Measurements from ENCODE around the gene SLA2.

Gene SLA2

GRCh38 chr20:36645353-36645752, 643 bp downstream of the SLA2 start (continued):
- TF ChIP-seq, protein P1, sequence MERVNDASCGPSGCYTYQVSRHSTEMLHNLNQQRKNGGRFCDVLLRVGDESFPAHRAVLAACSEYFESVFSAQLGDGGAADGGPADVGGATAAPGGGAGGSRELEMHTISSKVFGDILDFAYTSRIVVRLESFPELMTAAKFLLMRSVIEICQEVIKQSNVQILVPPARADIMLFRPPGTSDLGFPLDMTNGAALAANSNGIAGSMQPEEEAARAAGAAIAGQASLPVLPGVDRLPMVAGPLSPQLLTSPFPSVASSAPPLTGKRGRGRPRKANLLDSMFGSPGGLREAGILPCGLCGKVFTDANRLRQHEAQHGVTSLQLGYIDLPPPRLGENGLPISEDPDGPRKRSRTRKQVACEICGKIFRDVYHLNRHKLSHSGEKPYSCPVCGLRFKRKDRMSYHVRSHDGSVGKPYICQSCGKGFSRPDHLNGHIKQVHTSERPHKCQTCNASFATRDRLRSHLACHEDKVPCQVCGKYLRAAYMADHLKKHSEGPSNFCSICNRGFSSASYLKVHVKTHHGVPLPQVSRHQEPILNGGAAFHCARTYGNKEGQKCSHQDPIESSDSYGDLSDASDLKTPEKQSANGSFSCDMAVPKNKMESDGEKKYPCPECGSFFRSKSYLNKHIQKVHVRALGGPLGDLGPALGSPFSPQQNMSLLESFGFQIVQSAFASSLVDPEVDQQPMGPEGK (CRISPR knock-in tag; IDR thresholded peaks at IDR 0.05; ENCODE audit: borderline replicate concordance): no peak
- TF ChIP-seq PPARA (CRISPR knock-in tag; IDR thresholded peaks at IDR 0.05; ENCODE audit: borderline replicate concordance) (no peak), RARB (CRISPR knock-in tag; IDR thresholded peaks at IDR 0.05) (no peak), TOX (CRISPR knock-in tag; IDR thresholded peaks at IDR 0.05; ENCODE audit: borderline replicate concordance) (no peak), BACH2 (CRISPR knock-in tag; IDR thresholded peaks at IDR 0.05; ENCODE audit: borderline replicate concordance) (no peak), ZFP3 (CRISPR knock-in tag; IDR thresholded peaks at IDR 0.05) (no peak), ESRRG (CRISPR knock-in tag; IDR thresholded peaks at IDR 0.05) (no peak), OSR1 (CRISPR knock-in tag; IDR thresholded peaks at IDR 0.05) (no peak), ZNF70 (CRISPR knock-in tag; IDR thresholded peaks at IDR 0.05) (no peak)
- TF ChIP-seq, protein P2, sequence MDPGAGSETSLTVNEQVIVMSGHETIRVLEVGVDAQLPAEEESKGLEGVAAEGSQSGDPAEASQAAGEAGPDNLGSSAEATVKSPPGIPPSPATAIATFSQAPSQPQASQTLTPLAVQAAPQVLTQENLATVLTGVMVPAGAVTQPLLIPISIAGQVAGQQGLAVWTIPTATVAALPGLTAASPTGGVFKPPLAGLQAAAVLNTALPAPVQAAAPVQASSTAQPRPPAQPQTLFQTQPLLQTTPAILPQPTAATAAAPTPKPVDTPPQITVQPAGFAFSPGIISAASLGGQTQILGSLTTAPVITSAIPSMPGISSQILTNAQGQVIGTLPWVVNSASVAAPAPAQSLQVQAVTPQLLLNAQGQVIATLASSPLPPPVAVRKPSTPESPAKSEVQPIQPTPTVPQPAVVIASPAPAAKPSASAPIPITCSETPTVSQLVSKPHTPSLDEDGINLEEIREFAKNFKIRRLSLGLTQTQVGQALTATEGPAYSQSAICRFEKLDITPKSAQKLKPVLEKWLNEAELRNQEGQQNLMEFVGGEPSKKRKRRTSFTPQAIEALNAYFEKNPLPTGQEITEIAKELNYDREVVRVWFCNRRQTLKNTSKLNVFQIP (CRISPR knock-in tag; IDR thresholded peaks at IDR 0.05; ENCODE audit: borderline replicate concordance, low read depth): no peak

GRCh38 chr20:36644706-36645095, 1.3 kb downstream of the SLA2 start:
- no peak for ATAC-seq
- TF ChIP-seq PPARA (CRISPR knock-in tag; IDR thresholded peaks at IDR 0.05; ENCODE audit: borderline replicate concordance): no peak
- TF ChIP-seq TCF4 (CRISPR knock-in tag; IDR thresholded peaks at IDR 0.05; ENCODE audit: borderline replicate concordance): no peak
- no peak for TF ChIP-seq ZNF70 (CRISPR knock-in tag; IDR thresholded peaks at IDR 0.05)
- TF ChIP-seq ZNF565 (CRISPR knock-in tag; conservative IDR thresholded peaks at IDR 0.05; ENCODE audit: low read depth): no peak
- no peak for TF ChIP-seq ZNF8 (CRISPR knock-in tag; IDR thresholded peaks at IDR 0.05)
- no peak for TF ChIP-seq ARNTL (CRISPR knock-in tag; IDR thresholded peaks at IDR 0.05; ENCODE audit: borderline replicate concordance, low read depth)
- no peak for TF ChIP-seq OSR1 (CRISPR knock-in tag; IDR thresholded peaks at IDR 0.05)
- TF ChIP-seq, protein P3, sequence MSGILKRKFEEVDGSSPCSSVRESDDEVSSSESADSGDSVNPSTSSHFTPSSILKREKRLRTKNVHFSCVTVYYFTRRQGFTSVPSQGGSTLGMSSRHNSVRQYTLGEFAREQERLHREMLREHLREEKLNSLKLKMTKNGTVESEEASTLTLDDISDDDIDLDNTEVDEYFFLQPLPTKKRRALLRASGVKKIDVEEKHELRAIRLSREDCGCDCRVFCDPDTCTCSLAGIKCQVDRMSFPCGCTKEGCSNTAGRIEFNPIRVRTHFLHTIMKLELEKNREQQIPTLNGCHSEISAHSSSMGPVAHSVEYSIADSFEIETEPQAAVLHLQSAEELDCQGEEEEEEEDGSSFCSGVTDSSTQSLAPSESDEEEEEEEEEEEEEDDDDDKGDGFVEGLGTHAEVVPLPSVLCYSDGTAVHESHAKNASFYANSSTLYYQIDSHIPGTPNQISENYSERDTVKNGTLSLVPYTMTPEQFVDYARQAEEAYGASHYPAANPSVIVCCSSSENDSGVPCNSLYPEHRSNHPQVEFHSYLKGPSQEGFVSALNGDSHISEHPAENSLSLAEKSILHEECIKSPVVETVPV (CRISPR knock-in tag; IDR thresholded peaks at IDR 0.05): no peak
- no peak for TF ChIP-seq BACH2 (CRISPR knock-in tag; IDR thresholded peaks at IDR 0.05; ENCODE audit: borderline replicate concordance)
- TF ChIP-seq SNAI2 (CRISPR knock-in tag; IDR thresholded peaks at IDR 0.05): no peak
- no peak for TF ChIP-seq ZFP30 (CRISPR knock-in tag; IDR thresholded peaks at IDR 0.05)
- TF ChIP-seq ESRRG (CRISPR knock-in tag; IDR thresholded peaks at IDR 0.05): no peak
- TF ChIP-seq CSDC2 (CRISPR knock-in tag; IDR thresholded peaks at IDR 0.05): no peak

- TF ChIP-seq SNAI2 (CRISPR knock-in tag; IDR thresholded peaks at IDR 0.05) (no peak), ARNTL (CRISPR knock-in tag; IDR thresholded peaks at IDR 0.05; ENCODE audit: borderline replicate concordance, low read depth) (no peak), ZNF8 (CRISPR knock-in tag; IDR thresholded peaks at IDR 0.05) (no peak)
- ATAC-seq: no peak
These were observed 1.8 kb downstream of the SLA2 start for GRCh38 chr20:36644032-36644705.

DNA sequence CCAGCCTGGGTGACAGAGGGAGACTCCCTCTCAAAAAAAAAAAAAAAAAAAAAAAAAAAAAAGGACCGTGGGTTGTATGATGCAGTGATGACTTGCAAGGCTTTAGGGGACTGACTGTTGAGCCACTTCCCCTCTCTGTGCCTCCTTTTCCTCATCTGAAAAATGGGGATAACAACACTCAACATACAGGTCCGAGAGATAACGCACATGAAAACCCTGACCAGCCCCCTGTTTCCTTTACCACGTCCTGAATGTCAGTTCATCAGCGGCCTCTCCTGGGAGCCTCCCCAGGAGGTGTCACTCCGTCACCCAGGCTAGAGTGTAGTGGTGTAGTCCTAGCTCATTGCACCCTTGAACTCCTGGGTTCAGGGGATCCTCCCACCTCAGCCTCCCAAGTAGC, 3.9 kb downstream of the SLA2 start:
- no peak for TF ChIP-seq ZNF565 (CRISPR knock-in tag; conservative IDR thresholded peaks at IDR 0.05; ENCODE audit: low read depth)
- TF ChIP-seq, protein P1 (CRISPR knock-in tag; IDR thresholded peaks at IDR 0.05; ENCODE audit: borderline replicate concordance): no peak
- no peak for TF ChIP-seq TCF4 (CRISPR knock-in tag; IDR thresholded peaks at IDR 0.05; ENCODE audit: borderline replicate concordance)
- TF ChIP-seq ZNF8 (CRISPR knock-in tag; IDR thresholded peaks at IDR 0.05): no peak
- no peak for TF ChIP-seq SNAI2 (CRISPR knock-in tag; IDR thresholded peaks at IDR 0.05)
- no peak for TF ChIP-seq GLIS3 (CRISPR knock-in tag; IDR thresholded peaks at IDR 0.05)
- no peak for TF ChIP-seq ESRRG (CRISPR knock-in tag; IDR thresholded peaks at IDR 0.05)
- TF ChIP-seq, protein P2 (CRISPR knock-in tag; IDR thresholded peaks at IDR 0.05; ENCODE audit: borderline replicate concordance, low read depth): no peak
- TF ChIP-seq, protein P4, sequence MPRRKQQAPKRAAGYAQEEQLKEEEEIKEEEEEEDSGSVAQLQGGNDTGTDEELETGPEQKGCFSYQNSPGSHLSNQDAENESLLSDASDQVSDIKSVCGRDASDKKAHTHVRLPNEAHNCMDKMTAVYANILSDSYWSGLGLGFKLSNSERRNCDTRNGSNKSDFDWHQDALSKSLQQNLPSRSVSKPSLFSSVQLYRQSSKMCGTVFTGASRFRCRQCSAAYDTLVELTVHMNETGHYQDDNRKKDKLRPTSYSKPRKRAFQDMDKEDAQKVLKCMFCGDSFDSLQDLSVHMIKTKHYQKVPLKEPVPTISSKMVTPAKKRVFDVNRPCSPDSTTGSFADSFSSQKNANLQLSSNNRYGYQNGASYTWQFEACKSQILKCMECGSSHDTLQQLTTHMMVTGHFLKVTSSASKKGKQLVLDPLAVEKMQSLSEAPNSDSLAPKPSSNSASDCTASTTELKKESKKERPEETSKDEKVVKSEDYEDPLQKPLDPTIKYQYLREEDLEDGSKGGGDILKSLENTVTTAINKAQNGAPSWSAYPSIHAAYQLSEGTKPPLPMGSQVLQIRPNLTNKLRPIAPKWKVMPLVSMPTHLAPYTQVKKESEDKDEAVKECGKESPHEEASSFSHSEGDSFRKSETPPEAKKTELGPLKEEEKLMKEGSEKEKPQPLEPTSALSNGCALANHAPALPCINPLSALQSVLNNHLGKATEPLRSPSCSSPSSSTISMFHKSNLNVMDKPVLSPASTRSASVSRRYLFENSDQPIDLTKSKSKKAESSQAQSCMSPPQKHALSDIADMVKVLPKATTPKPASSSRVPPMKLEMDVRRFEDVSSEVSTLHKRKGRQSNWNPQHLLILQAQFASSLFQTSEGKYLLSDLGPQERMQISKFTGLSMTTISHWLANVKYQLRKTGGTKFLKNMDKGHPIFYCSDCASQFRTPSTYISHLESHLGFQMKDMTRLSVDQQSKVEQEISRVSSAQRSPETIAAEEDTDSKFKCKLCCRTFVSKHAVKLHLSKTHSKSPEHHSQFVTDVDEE (CRISPR knock-in tag; IDR thresholded peaks at IDR 0.05): no peak
- TF ChIP-seq OSR1 (CRISPR knock-in tag; IDR thresholded peaks at IDR 0.05): no peak
- no peak for TF ChIP-seq ZNF70 (CRISPR knock-in tag; IDR thresholded peaks at IDR 0.05)
- no peak for TF ChIP-seq RARB (CRISPR knock-in tag; IDR thresholded peaks at IDR 0.05)
- ATAC-seq: no peak

Data from SK-N-SH treated with all-trans-retinoic acid at 6 μM for 48 hours (cell line).